Left cardiac atrium (tissue), 4 donors: Measurements from ENCODE around the gene NLGN2. TPM values are rescaled to one million over a fixed set of nuclear protein-coding genes. Genes with fewer than 3 reads are reported as not detected.

Experiments used
- ATAC-seq, 2 donors: fragments of 200-7000 bp; cut with Tn5 transposase; one replicate each; pipeline ENCODE4 v1.9.1; 2020; ENCODE audit warnings: mild to moderate bottlenecking in 2 of 2, moderate library complexity in 2 of 2
- DNase-seq: peaks from one replicate; pipeline ENCODE4 v3.0.0-alpha.2; 2020
- intact Hi-C, 2 donors: fragments of 100-400 bp; cut with DNase I; formaldehyde crosslinking; loops; one replicate each; pipeline versions ENCODE4 v1.14.1 to v1.15.1; 2022 to 2023
- total RNA-seq, 2 donors: library from RNA; stranded (reverse); fragmentation: NEBNext Ultra II Directional; extraction: Animal tissue kit (Norgen Biotek cat#: 25700); gene quantifications; one replicate each; pipeline ENCODE4 v1.2.1, GENCODE V29; 2021
- donor health status: DM: no; HTN: yes; CAD: no.
- donor health status: DM: no; HTN: yes; CAD: no; lungs with severe emphysema.
- donor health status: DM: yes; HTN: yes; CAD: no.
- donor health status: Dilated cardiomyopathy.

Gene NLGN2
- total RNA-seq, 2 donors from 2014 or later: 12.1 to 15.5 TPM

DNA sequence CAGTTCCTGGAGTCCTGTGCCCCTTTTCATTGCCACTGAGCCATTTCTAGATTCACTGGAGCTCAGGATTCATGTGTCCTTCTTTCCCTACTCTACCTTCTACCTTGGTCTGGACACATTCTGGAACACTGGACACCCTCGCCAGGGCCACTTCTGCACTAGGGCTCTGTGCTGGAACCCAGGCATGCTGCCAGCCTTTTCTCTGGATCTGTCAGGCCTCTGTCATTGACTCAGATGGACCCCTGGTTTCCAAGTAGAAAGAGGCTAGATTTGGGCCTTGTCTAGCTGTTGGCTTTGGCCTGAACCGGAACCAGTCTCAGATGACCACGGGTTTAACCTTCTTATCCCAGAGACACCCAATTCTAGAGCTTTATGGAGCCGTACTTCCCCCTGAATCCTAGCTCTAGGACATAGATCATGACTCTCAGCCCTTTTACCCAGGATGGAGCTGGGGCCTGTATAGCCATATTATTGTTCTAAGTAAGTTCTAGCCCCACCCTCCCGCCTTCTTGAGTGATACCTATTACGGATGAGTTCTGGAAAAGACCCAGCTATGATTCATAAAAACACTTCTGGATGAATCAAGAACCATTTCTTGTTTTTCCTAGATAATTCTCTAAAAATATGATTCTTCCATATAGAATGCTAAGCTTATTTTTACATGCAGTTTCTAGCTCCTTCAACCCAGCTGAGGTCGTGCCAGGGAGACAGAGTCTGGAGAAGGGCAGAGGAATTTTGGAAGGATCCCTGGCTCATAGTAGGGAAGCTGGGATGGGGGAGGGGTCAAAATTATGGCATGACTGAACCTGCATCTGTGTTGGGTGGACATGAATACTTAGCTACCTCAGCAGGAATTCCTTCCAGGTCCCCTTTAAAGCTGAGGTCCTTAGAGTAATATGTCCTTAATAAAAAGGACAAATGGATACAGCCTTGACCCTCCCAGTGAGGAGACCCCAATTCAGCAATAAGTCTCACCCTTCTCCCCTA lies 36.1 kb downstream of the NLGN2 start:
- no peak for DNase-seq
- no peak for ATAC-seq
- intact Hi-C loops: no loop called here

DNA sequence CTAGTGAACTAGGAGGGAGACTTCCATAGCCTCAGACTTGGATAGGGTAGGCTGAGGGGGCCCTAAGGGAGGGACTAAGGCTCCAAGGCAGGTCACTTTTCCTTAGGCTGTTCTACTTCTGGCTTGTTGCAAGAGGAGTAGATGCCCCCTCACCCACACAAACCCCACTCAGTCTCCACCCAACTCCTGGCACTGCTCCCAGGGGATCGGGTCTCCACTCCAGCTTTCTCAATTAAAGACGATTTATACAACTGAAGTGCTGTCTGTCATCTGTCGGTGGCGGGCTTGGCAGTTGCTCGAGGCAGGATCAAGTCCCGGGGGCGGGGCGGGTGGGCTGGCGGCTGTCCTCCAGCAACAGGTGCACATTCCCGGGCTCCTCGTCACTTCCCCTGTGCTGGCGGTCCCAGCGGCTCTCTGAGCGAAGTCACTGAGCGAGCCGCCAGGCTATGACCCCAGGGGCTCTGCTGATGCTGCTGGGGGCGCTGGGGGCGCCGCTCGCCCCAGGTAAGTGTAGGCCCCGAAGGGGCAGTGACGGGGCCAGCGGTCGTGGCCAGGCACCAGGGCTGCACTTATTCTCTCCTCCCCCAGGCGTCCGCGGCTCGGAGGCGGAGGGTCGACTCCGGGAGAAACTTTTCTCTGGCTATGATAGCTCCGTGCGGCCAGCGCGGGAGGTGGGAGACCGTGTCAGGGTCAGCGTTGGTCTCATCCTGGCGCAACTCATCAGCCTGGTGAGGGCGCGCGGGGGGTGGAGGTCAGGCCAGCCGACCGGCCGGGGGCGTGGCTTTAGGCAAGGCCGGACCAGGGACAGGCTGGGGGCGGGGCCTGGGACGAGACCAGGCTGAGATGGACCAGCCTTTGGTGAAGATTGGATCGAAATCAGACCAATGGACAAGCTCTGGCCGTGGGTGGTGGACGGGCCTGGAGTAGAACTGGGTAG lies 37.3 kb downstream of the NLGN2 start, which contains the start of gene CHRNB1:
CHRNB1 (plus strand) TSS at position 380 of the 937 bp plus-strand sequence; CDS start at position 447, 67 bp downstream.
- intact Hi-C loops: no loop called here
- peak; percentile 89 for DNase-seq
- peak; percentile 88 to 90 for ATAC-seq

DNA sequence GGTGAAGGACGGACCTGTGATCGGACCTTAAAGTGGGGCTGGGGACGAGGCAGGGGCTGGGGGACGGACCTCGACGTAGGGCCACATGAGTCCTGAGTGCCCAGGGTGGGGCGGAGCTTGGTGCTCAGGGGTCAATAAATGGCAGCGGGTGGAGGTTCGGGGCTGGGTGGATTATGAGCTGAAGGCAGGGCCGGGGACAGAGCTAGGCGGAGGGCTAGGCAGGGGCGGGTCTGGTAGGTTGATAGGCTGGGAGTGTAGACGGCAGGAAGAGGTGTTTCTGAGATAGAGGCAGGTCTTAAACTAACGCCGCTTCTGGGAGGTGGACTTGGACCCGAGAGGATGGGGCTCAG lies 37.9 kb downstream of the NLGN2 start:
- intact Hi-C loops: no loop called here
- ATAC-seq: peak; percentile 42 to 56
- no peak for DNase-seq

DNA sequence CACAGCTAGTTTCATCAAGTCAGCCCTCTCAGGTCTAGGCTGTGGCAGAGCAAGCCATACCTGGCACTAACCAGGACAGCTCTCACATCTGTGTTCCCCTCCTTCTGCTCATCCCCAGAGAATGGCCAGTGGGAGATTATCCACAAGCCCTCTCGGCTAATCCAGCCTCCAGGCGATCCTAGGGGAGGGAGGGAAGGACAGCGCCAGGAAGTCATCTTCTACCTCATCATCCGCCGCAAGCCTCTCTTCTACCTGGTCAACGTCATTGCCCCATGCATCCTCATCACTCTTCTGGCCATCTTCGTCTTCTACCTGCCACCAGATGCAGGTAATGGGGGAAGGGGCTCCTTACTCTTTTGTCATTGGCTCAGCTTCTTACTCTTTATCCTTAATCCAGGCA lies 40.8 kb downstream of the NLGN2 start:
- intact Hi-C loops: no loop called here

DNA sequence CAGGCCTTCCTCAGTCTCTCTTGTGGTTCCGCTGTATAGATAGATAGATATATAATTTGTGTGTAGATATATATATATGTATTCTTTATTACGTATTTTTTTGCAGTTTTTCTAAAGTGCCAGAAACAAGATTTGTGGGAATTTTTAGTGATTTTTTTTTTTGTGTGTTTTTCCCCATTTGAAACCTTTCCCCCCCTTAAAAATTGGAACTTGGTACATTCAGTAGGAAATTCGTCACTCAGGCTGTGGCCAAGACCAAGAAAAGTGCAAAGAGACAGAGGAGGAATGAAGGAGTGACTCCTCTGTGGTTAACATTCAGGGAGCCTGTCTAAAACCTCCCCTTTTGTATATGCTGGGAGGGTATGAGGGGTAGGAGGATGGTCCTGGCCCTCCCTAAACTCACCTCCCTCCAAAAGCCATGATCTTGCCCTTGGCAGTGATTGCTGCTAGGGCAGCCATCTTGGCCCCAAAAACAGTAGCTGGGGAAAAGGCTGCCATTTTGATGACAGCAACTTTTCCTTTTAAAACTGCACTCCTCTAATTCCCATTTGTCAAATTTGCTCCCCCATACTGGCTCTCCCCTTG lies 52.4 kb downstream of the NLGN2 start:
- intact Hi-C loops: no loop called here
- no peak for DNase-seq
- no peak for ATAC-seq

More for the DNA sequence above, 40.8 kb downstream of the NLGN2 start:
- DNase-seq: no peak
- ATAC-seq: no peak

DNA sequence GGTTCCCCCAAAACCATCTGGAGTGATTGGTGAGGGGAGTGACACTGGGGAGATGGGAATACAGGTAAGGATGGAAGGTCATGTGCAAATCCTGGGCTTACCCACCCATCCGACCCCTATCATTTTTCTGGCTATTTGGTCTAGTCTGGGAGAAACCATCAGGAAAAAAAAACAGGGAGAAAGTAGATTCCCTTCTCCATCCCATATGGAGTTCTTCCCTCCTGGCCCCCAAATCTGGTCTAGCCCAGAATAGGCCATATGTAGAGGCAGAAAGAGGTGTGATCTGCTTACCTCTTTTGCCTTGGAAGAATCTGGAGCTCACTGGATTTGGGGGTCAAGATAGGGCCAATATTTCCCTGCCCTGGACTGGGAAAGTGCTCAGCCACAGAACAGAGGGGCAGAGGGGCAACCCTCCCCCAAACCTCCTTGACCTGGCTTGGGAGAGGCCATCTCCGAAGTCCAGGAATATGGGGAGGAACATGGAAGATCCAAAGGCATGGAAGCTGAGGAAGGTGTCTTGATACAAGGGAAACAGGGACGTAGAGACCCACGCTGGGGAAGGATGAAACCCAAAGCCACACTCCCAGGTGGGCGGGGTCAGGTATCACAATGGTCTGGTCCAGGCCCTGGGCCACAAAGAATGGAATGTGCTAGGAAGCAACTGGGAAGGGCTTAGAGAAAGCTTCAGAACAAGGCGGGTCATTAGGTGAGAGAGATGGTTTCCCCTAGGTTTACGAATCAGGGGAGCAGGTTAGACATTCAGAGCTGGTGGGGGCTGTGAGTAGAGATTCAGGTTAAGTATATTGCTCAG lies 53.4 kb downstream of the NLGN2 start:
- ATAC-seq (no peak), DNase-seq (no peak)
- intact Hi-C loops: no loop called here

DNA sequence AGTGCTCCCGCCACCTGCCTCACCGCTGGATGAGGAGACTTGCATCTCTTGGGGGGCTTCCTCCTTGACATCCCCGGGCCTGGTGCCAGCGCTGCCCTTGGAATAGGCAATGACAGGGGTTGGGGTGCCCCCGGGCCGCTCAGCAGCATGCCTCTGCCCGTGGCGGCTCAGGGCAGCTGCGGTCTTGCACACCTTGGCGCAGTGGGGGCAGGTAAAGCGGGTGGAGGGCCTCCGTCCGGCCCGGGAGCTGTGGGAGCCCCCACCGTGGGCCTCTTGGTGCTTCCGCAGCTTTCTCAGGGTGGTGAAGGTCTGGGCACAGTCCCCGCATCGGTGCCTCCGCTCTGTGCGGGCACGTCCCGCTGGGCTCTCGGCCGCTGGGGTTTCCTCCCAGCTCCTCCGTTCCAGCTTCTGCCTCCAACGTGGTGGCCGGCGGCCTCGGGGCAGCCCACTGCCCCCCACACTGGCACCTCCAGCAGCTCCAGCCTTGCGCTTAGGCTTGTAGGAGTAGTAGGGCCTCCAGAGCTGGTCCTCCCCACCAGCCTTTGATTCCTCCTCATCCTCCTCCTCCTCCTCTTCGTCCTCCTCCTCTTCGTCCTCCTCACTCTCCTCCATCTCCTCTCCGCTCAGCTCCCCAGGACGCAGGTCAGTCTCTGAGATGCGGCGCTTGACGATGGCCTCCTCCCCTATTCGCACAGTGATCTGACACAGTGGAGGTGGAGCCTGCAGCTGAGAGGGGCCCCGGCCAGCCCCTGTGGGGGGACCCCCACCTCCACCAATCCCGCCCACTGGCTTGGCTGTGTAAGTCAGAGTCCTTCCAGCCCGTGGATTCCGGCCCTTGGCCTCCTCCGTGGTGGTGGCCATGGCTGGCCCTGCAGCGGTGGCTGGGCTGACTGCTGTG lies 55.1 kb downstream of the NLGN2 start:
- intact Hi-C loops: no loop called here
- ATAC-seq: no peak
- DNase-seq: no peak

DNA sequence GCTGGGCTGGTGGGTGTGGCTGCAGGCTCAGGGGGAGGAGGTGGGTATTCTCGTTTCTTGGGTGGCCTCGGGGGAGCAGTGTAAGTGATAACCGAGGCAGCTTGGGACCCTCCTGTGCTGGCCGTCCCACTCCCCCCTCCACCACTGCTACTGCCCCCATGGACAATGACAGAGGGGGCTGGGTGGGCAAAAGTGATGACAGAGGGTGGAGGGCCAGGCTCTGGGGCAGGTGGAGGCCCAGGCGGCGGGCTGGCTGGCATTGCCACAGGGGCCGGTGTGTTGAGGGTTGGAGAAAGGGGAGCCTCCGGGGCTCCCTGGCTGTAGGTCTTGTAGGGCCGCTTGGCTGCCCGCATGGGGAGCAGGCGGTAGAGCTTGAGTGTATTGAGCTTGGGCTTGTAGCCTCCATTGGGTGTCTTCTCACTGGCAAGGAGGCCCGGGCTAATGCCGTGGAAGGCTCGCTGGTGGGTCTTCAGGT lies 55.8 kb downstream of the NLGN2 start:
- intact Hi-C loops: no loop called here
- ATAC-seq (no peak), DNase-seq (no peak)

DNA sequence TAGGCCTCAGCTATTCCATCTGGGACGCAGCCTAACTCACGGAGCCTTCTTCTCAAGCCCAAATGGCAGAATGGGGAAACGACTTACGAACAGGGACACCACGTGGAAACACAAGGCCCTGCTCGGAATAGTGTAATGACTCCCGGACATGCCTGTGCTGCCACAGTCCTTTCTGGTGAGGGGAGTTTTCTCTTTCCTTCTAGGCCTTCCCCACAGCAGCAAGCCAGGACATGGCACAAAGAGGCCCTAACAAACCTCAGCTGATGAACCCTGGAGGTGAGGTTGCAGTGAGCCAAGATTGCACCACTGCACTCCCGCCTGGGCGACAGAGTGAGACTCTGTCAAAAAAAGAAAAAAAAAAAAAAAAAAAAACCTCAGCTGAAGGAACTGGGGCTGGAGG lies 56.4 kb downstream of the NLGN2 start:
- intact Hi-C loops: no loop called here
- DNase-seq (no peak), ATAC-seq (no peak)

DNA sequence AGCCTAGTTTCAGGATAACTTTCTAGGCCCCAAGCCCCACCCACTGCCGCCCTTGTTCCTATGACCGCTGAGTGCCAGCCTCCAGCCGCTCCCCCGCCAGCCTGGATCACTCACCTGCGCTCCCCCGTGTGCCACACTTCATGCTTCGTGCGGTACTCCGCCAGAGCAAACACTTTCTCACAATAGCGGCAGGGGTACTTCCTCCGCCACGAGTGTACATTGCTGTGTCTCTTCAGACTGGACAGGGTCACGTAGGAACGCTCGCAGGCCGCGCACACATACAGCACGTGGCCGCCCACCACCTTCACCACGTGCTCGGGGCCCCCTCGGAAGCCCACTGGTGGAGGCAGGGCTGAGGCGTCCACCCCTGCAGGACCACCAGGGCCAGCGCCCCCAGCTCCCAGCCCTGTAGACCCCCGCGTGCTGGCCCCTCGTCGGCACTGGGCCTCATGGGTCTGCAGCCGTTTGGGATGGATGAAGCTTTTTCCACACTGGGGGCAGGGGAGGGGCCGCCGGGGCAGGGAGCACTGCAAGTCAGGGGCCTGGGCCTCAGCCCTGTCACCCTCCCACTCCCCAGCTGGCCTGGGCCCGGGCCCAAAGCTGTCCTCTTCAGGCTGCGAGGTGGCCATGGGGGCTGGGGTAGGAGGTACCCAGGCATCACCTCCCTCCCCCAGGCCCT lies 58.1 kb downstream of the NLGN2 start:
- DNase-seq (no peak), ATAC-seq (no peak)
- intact Hi-C loops: no loop called here

DNA sequence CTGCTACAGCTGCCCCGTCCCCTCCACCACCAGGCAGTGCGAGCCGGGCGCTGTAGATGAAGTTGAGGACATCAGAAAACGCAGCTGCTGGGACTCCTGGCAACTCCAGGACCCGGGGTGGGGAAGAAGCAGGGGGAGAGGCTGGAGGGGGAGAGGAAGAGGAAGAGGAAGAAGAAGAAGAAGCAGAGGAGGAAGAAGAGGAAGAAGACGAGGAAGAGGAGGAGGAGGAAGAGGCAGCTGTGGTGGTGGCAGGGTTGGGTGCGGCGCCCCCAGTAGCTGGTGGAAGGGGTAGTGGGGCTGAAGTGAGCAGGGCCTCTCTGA lies 58.6 kb downstream of the NLGN2 start:
- ATAC-seq (no peak), DNase-seq (no peak)
- intact Hi-C loops: no loop called here

DNA sequence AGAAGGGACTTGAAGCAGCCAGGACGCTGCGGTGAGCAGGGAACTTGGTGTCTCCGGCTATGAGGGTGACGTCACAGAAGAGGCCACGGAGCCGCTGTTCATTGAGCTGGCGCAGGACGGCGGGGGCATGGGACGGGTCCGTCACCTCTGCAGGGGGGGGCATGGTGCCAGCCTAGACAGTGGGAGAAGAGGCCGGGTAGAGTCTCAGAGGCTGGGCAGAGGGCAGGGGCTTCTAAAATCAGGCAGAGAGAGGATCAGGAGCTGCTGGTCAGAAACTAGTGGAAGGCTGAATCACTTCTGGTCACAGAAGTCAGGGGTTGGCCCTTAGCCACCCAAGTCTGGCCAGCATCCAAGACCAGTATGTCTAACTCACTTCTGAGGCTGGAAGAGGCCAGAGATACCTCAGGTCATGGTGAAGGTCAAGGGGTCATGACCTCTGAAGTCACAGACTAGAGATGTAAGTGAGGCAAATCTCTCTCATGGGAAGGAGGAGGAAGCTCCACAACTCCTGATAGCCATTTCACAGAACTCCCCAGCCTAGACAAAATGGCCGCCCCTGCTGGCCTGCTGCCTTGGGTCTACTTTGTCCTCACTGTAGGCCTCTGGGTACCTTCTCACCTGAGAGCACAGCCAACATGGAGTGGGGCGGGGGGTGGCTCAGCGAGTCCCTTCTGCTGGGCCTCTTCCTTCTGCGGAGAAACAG lies 59.1 kb downstream of the NLGN2 start:
- peak; percentile 36 to 54 for ATAC-seq
- DNase-seq: peak; percentile 81
- intact Hi-C loops: no loop called here

DNA sequence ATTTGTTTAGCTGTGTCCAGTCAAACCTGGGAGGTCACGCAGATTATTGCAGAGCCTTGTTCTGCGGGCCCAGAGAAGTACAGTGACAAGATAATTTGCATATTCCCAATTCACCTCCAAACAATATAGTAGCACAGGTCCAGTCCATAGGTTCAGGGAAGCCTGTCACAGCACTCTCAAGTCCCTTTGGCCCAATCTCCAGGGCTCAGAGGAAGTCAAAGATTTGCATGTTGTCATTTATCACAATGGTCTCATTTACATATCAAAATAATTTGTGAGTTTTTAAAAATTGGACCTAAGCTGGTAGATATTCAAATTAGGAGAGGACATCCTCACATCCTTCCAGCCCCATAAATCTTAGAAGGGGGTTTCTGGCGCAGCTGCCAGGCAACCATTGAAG lies 59.9 kb downstream of the NLGN2 start:
- intact Hi-C loops: no loop called here
- DNase-seq: no peak
- no peak for ATAC-seq

DNA sequence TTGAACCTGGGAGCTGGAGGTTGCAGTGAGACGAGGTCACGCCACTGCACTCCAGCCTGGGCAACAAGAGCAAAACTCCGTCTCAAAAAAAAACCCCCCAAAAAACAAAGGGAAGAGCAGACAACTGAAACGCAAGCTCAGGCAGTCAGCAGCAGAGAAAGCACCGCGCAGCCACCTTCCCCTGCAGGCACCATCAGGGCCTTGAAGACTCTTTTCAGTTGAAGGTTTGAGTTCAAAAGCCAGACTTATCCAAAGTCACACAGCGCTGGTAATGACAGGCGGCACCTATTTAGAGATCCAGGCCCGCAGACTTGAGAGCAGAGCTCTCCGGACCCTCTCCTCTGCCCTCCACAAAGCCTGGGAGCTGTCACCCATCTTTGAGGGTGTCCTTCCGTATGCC lies 60.6 kb downstream of the NLGN2 start:
- no peak for ATAC-seq
- intact Hi-C loops: no loop called here
- DNase-seq: no peak

DNA sequence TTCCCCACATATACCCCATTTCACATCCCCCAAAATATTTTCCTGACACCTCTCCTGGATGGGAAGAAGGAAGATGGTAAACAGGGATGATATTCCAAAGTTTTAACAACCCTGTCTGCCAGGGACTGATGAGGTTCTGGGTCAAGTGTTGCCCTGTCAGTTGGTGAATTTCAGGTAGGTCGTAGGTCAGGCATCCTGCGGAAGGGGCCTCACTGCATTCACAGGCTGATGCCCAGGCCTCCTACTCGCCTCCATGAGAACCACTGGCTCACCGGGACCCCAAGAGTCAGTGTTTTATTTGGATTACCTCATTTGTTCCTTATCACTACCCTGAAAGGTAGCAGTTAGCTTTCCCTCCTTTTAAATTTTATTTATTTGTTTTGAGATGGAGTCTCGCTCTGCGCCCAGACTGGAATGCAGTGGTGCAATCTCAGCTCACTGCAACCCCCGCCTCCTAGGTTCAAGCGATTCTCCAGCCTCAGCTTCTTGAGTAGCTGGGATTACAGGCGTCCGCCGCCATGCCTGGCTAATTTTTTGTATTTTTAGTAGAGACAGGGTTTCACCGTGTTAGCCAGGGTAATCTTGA lies 61.3 kb downstream of the NLGN2 start:
- intact Hi-C loops: no loop called here
- no peak for DNase-seq
- ATAC-seq: no peak
